ENCODE measurements around the gene CCDC201.

CCDC201 gene

DNA sequence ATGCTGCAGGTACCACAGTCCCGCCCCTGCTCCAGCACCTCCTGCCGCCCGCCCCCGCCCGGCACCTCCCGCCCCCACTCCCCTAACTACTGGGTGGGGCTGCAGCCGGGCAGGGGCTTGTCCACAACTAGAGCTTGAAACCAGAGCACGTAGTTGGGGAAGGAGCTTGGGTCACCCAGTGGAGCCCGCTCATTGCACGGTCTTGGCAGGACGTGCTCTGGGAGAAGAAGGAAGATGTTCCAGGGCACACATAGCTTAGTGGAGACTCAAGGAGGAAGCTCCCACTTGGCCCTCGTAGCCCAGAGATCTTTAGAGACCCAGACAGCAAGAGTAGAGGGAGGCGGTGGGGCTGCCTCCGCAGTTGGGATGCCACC is 16.1 kb upstream of the CCDC201 start:
- H2AFZ ChIP-seq (ENCODE audit: low read length): no peak overlapping the region
- H3K27ac ChIP-seq (ENCODE audit: low read depth, low read length, poor library complexity, severe bottlenecking): no peak overlapping the region
- H3K9me2 ChIP-seq (ENCODE audit: low read depth, low read length): no peaks in the 10 kb centered on the region
- H3F3A ChIP-seq (ENCODE audit: insufficient read depth, low read length): no peaks in the 10 kb centered on the region
- H3K9me3 ChIP-seq (ENCODE audit: low read length): no peaks in the 10 kb centered on the region
- TF ChIP-seq, protein P1, sequence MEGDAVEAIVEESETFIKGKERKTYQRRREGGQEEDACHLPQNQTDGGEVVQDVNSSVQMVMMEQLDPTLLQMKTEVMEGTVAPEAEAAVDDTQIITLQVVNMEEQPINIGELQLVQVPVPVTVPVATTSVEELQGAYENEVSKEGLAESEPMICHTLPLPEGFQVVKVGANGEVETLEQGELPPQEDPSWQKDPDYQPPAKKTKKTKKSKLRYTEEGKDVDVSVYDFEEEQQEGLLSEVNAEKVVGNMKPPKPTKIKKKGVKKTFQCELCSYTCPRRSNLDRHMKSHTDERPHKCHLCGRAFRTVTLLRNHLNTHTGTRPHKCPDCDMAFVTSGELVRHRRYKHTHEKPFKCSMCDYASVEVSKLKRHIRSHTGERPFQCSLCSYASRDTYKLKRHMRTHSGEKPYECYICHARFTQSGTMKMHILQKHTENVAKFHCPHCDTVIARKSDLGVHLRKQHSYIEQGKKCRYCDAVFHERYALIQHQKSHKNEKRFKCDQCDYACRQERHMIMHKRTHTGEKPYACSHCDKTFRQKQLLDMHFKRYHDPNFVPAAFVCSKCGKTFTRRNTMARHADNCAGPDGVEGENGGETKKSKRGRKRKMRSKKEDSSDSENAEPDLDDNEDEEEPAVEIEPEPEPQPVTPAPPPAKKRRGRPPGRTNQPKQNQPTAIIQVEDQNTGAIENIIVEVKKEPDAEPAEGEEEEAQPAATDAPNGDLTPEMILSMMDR (IDR thresholded peaks at IDR 0.05; ENCODE audit: low read length): no peak
- no peak for TF ChIP-seq EZH2 (IDR thresholded peaks at IDR 0.05; ENCODE audit: borderline replicate concordance, low read length)
- no peak overlapping the region for H3K4me3 ChIP-seq (ENCODE audit: low read depth, low read length, poor library complexity, severe bottlenecking)
- no peak overlapping the region for H3K4me2 ChIP-seq (ENCODE audit: low read length)
- H3K79me2 ChIP-seq (ENCODE audit: insufficient read depth, low read length): no peaks in the 10 kb centered on the region
- no peaks in the 10 kb centered on the region for H3K4me1 ChIP-seq (ENCODE audit: insufficient read depth, low read length, severe bottlenecking)
- H4K20me1 ChIP-seq (ENCODE audit: insufficient read depth, low read length): no peaks in the 10 kb centered on the region
- H3K27me3 ChIP-seq (ENCODE audit: insufficient read depth, low read length): no peaks in the 10 kb centered on the region
- H3K36me3 ChIP-seq (ENCODE audit: insufficient read depth, low read length): no peaks in the 10 kb centered on the region
- H3K9ac ChIP-seq (ENCODE audit: low read length): no peak overlapping the region

DNA sequence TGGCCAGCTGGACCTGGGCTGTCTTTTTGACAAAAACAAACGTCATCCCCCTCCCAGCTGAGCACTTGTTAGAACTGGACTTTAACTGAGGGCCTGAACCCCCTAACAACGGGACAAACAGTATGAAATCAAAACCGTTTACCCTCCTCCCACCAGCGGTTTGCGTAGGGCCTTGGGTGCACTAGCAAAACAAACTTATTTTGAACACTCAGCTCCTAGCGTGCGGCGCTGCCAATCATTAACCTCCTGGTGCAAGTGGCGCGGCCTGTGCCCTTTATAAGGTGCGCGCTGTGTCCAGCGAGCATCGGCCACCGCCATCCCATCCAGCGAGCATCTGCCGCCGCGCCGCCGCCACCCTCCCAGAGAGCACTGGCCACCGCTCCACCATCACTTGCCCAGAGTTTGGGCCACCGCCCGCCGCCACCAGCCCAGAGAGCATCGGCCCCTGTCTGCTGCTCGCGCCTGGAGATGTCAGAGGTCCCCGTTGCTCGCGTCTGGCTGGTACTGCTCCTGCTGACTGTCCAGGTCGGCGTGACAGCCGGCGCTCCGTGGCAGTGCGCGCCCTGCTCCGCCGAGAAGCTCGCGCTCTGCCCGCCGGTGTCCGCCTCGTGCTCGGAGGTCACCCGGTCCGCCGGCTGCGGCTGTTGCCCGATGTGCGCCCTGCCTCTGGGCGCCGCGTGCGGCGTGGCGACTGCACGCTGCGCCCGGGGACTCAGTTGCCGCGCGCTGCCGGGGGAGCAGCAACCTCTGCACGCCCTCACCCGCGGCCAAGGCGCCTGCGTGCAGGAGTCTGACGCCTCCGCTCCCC is 15.5 kb upstream of the CCDC201 start, which contains the start of gene IGFBP1:
Gene IGFBP1 (plus strand): TSS at position 304 of the 808 bp plus-strand sequence. CDS start 165 bp downstream, at position 469.
- H3K27ac ChIP-seq (ENCODE audit: low read depth, low read length, poor library complexity, severe bottlenecking): no peak within 1 kb of the TSS
- H3K4me3 ChIP-seq (ENCODE audit: low read depth, low read length, poor library complexity, severe bottlenecking): no peak within 1 kb of the TSS
- H3F3A ChIP-seq (ENCODE audit: insufficient read depth, low read length): no peaks in the 10 kb centered on the region
- H3K9me3 ChIP-seq (ENCODE audit: low read length): no peaks in the 10 kb centered on the region
- TF ChIP-seq, protein P1 (IDR thresholded peaks at IDR 0.05; ENCODE audit: low read length): no peak
- TF ChIP-seq EZH2 (IDR thresholded peaks at IDR 0.05; ENCODE audit: borderline replicate concordance, low read length): no peak
- no peak within 1 kb of the TSS for H2AFZ ChIP-seq (ENCODE audit: low read length)
- no peaks in the 10 kb centered on the region for H3K9me2 ChIP-seq (ENCODE audit: low read depth, low read length)
- no peak within 1 kb of the TSS for H3K9ac ChIP-seq (ENCODE audit: low read length)
- H3K79me2 ChIP-seq (ENCODE audit: insufficient read depth, low read length): no peaks in the 10 kb centered on the region
- H3K27me3 ChIP-seq (ENCODE audit: insufficient read depth, low read length): no peaks in the 10 kb centered on the region
- no peaks in the 10 kb centered on the region for H3K4me1 ChIP-seq (ENCODE audit: insufficient read depth, low read length, severe bottlenecking)
- no peaks in the 10 kb centered on the region for H4K20me1 ChIP-seq (ENCODE audit: insufficient read depth, low read length)
- H3K4me2 ChIP-seq (ENCODE audit: low read length): no peak within 1 kb of the TSS
- H3K36me3 ChIP-seq (ENCODE audit: insufficient read depth, low read length): no peaks in the 10 kb centered on the region

DNA sequence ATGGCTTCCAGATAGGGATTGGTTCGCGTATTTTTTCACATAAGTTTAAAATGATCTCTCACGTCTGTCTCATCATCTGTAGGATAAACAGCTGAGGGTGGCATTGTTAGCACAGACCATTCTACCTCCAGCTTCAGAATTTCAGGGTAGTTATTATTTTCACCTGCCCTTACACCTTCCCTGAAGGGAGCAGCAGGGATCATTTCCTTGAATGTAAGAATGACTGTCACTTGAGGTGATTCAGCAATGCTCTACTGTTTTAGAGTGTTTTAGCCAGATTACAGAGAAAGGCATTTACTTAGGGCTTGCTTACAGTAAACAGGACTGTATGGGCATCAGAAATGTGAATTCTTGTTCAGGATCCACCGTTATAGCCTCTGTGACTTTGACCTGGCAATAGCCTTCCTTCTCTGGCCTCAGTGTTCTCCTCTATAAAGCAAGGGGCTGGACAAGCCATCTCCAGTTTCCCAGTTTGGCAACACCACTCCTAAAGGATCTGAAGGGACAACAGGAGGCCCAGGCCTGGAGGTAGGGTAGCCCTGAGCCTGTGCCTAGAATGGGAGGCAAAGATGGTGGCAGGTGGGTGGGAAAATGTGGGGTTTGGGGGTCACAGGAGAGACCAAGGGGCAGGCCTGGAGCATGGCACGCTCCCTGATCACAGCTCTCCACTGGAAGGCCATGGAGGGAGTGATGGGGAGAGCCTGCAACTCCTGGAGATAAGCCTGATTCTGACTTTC is 14.2 kb upstream of the CCDC201 start:
- H3K4me1 ChIP-seq (ENCODE audit: insufficient read depth, low read length, severe bottlenecking): no peaks in the 10 kb centered on the region
- H4K20me1 ChIP-seq (ENCODE audit: insufficient read depth, low read length): no peaks in the 10 kb centered on the region
- H3K9ac ChIP-seq (ENCODE audit: low read length): no peak overlapping the region
- H3F3A ChIP-seq (ENCODE audit: insufficient read depth, low read length): no peaks in the 10 kb centered on the region
- no peak for TF ChIP-seq EZH2 (IDR thresholded peaks at IDR 0.05; ENCODE audit: borderline replicate concordance, low read length)
- TF ChIP-seq, protein P1 (IDR thresholded peaks at IDR 0.05; ENCODE audit: low read length): no peak
- H3K4me3 ChIP-seq (ENCODE audit: low read depth, low read length, poor library complexity, severe bottlenecking): no peak overlapping the region
- no peaks in the 10 kb centered on the region for H3K27me3 ChIP-seq (ENCODE audit: insufficient read depth, low read length)
- H3K79me2 ChIP-seq (ENCODE audit: insufficient read depth, low read length): no peaks in the 10 kb centered on the region
- H3K9me2 ChIP-seq (ENCODE audit: low read depth, low read length): no peaks in the 10 kb centered on the region
- H3K9me3 ChIP-seq (ENCODE audit: low read length): no peaks in the 10 kb centered on the region
- no peak overlapping the region for H3K27ac ChIP-seq (ENCODE audit: low read depth, low read length, poor library complexity, severe bottlenecking)
- H2AFZ ChIP-seq (ENCODE audit: low read length): no peak overlapping the region
- H3K4me2 ChIP-seq (ENCODE audit: low read length): no peak overlapping the region
- no peaks in the 10 kb centered on the region for H3K36me3 ChIP-seq (ENCODE audit: insufficient read depth, low read length)

All from OCI-LY1 (cell line).